HepG2 (cell line): ENCODE results near the gene NUP85. TPM values are rescaled to one million over a fixed set of nuclear protein-coding genes. Genes with fewer than 3 reads are reported as not detected.

ENCODE experiments used
- GLMP ChIP-seq: sonication (generic); formaldehyde crosslinking; IDR thresholded peaks from 2 replicates; pipeline ENCODE4 v1.9.0; 2021; ENCODE audit warnings: missing genetic modification reagents, mild to moderate bottlenecking, borderline replicate concordance
- GPBP1L1 ChIP-seq: sonication (generic); formaldehyde crosslinking; IDR thresholded peaks from 2 replicates; pipeline ENCODE4 v1.5.0; 2020; ENCODE audit warnings: mild to moderate bottlenecking, missing genetic modification reagents
- GZF1 ChIP-seq: sonication (generic); formaldehyde crosslinking; IDR thresholded peaks from 2 replicates; pipeline ENCODE4 v1.5.1; 2020; ENCODE audit warnings: mild to moderate bottlenecking, missing genetic modification reagents
- HOXD1 ChIP-seq: sonication (generic); formaldehyde crosslinking; IDR thresholded peaks from 2 replicates; pipeline ENCODE4 v1.5.0; 2020; ENCODE audit warnings: missing genetic modification reagents
- LRRFIP1 ChIP-seq: sonication (generic); formaldehyde crosslinking; conservative IDR thresholded peaks from 2 replicates; pipeline ENCODE4 v1.4.0; 2020; ENCODE audit warnings: missing genetic modification reagents
- MED13 ChIP-seq: sonication (generic); formaldehyde crosslinking; IDR thresholded peaks from 2 replicates; pipeline ENCODE4 v1.5.0; 2020; ENCODE audit warnings: missing genetic modification reagents
- MXD3 ChIP-seq: IDR thresholded peaks from 2 replicates; pipeline ENCODE4 v1.6.1; 2016; ENCODE audit warnings: mild to moderate bottlenecking, missing biosample characterization, missing genetic modification reagents
- MYPOP ChIP-seq: sonication (generic); formaldehyde crosslinking; IDR thresholded peaks from 2 replicates; pipeline ENCODE4 v1.8.1; 2023; ENCODE audit warnings: mild to moderate bottlenecking, moderate library complexity, missing genetic modification reagents
- REXO4 ChIP-seq: sonication (generic); formaldehyde crosslinking; IDR thresholded peaks from 2 replicates; pipeline ENCODE4 v1.8.0; 2022; ENCODE audit warnings: missing genetic modification reagents, mild to moderate bottlenecking, borderline replicate concordance
- SMARCC2 ChIP-seq: fragments of 450-650 bp; IDR thresholded peaks from 2 replicates; pipeline ENCODE4 v1.6.1; 2017; ENCODE audit warnings: antibody characterized with exemption, mild to moderate bottlenecking
- SMARCE1 ChIP-seq: fragments of 450-650 bp; IDR thresholded peaks from 2 replicates; pipeline ENCODE4 v1.6.1; 2017; ENCODE audit warnings: borderline replicate concordance
- TARDBP ChIP-seq: sonication (generic); formaldehyde crosslinking; IDR thresholded peaks from 2 replicates; pipeline ENCODE4 v1.8.0; 2022; ENCODE audit warnings: mild to moderate bottlenecking, missing genetic modification reagents
- TCF7L2 ChIP-seq: IDR thresholded peaks from 2 replicates; pipeline ENCODE4 v1.6.1; 2011; ENCODE audit warnings: mild to moderate bottlenecking, low read depth, low read length, moderate library complexity
- WIZ ChIP-seq: sonication (generic); formaldehyde crosslinking; IDR thresholded peaks from 2 replicates; pipeline ENCODE4 v1.5.1; 2020; ENCODE audit warnings: mild to moderate bottlenecking, missing genetic modification reagents
- YY1 ChIP-seq: IDR thresholded peaks from 2 replicates; pipeline ENCODE4 v1.6.1; 2011; ENCODE audit warnings: low read length, low read depth, moderate library complexity, mild to moderate bottlenecking; ENCODE audit not compliant: insufficient read depth, insufficient replicate concordance
- ZBTB3 ChIP-seq: sonication (generic); formaldehyde crosslinking; IDR thresholded peaks from 2 replicates; pipeline ENCODE4 v1.4.0; 2020; ENCODE audit warnings: low read depth, mild to moderate bottlenecking, moderate library complexity, missing genetic modification reagents, borderline replicate concordance
- ZFP1 ChIP-seq: IDR thresholded peaks from 2 replicates; pipeline ENCODE4 v1.6.1; 2016
- ZNF12 ChIP-seq: sonication (generic); formaldehyde crosslinking; IDR thresholded peaks from 2 replicates; pipeline ENCODE4 v1.5.0; 2020; ENCODE audit warnings: missing genetic modification reagents
- ZNF180 ChIP-seq: sonication (generic); formaldehyde crosslinking; IDR thresholded peaks from 2 replicates; pipeline ENCODE4 v1.4.0; 2020; ENCODE audit warnings: low read depth, missing genetic modification reagents, borderline replicate concordance
- ZNF432 ChIP-seq: sonication (generic); formaldehyde crosslinking; IDR thresholded peaks from 2 replicates; pipeline ENCODE4 v1.5.0; 2020; ENCODE audit warnings: missing genetic modification reagents, mild to moderate bottlenecking, borderline replicate concordance
- ZNF460 ChIP-seq: sonication (generic); formaldehyde crosslinking; IDR thresholded peaks from 2 replicates; pipeline ENCODE4 v1.5.1; 2020; ENCODE audit warnings: missing genetic modification reagents, mild to moderate bottlenecking, borderline replicate concordance
- ZNF672 ChIP-seq: sonication (generic); formaldehyde crosslinking; IDR thresholded peaks from 2 replicates; pipeline ENCODE4 v1.8.1; 2022; ENCODE audit warnings: missing genetic modification reagents
- ZNF703 ChIP-seq: sonication (generic); formaldehyde crosslinking; IDR thresholded peaks from 2 replicates; pipeline ENCODE4 v1.5.1; 2020; ENCODE audit warnings: missing genetic modification reagents, mild to moderate bottlenecking, moderate library complexity, borderline replicate concordance
- ZNF740 ChIP-seq: sonication (generic); formaldehyde crosslinking; IDR thresholded peaks from 2 replicates; pipeline ENCODE4 v1.4.0; 2020; ENCODE audit warnings: missing genetic modification reagents
- ZNF850 ChIP-seq: sonication (generic); formaldehyde crosslinking; conservative IDR thresholded peaks from 2 replicates; pipeline ENCODE4 v1.9.0; 2021; ENCODE audit warnings: mild to moderate bottlenecking, missing genetic modification reagents
- polyA plus RNA-seq, 8 experiments: library from polyadenylated mRNA; depleted of rRNA in 3 of 8; stranded (reverse) in 7 of 8; unstranded in 1 of 8; fragments of >200 nt; fragmentation: Illumina TruSeq in 4 of 8; extraction: Trizol in 4 of 8; gene quantifications; 2 replicates each; pipeline versions ENCODE4 v1.2.1 to v1.2.3, GENCODE V29; 2011 to 2016; ENCODE audit warnings: low read depth in 4 of 8, missing spikeins in 1 of 8, mixed read lengths in 1 of 8; ENCODE audit not compliant: insufficient read depth in 1 of 8
- total RNA-seq, 5 experiments: library from RNA; depleted of rRNA; stranded (reverse); fragments of >200 nt; fragmentation: Illumina TruSeq; extraction: Trizol; gene quantifications; 2 replicates each; pipeline ENCODE4 v1.2.3, GENCODE V29; 2016; ENCODE audit warnings: low read depth in 1 of 5

Gene NUP85
- total and polyA plus RNA-seq, 2 of the 13 experiments (the other 11 are each of a cell fraction or from before 2014, with no cell fraction given): 89.1 to 124 TPM

- TF ChIP-seq LRRFIP1 (no peak), GLMP (CRISPR knock-in tag) (no peak), HOXD1 (CRISPR knock-in tag) (no peak), SMARCE1 (no peak), MXD3 (CRISPR knock-in tag) (no peak; the same call in 1 of the 2 replicates), REXO4 (no peak), GZF1 (no peak), YY1 (no peak), ZBTB3 (CRISPR knock-in tag) (no peak), ZFP1 (CRISPR knock-in tag) (no peak), ZNF740 (CRISPR knock-in tag) (no peak), MED13 (no peak), TARDBP (CRISPR knock-in tag) (no peak), ZNF703 (no peak), ZNF850 (CRISPR knock-in tag) (no peak), GPBP1L1 (CRISPR knock-in tag) (no peak), ZNF180 (CRISPR knock-in tag) (no peak), ZNF12 (CRISPR knock-in tag) (no peak), MYPOP (CRISPR knock-in tag) (no peak), TCF7L2 (no peak), ZNF672 (CRISPR knock-in tag) (no peak), ZNF432 (CRISPR knock-in tag) (no peak), ZNF460 (CRISPR knock-in tag) (no peak), WIZ (CRISPR knock-in tag) (no peak), SMARCC2 (no peak)
Measured at GRCh38 chr17:75240394-75241142, 35.1 kb downstream of the NUP85 start (continued).
